ENCODE results near the gene KLF13. TPM values are rescaled to one million over a fixed set of nuclear protein-coding genes. Genes with fewer than 3 reads are reported as not detected.

The KLF13 gene
- total and polyA plus RNA-seq, 9 donors: 32.1 to 42.2 (median 35.6) TPM

GRCh38 chr15:31390029-31390428 lies 63.4 kb downstream of the KLF13 start:
- WGBS (ENCODE audit: insufficient coverage): 86% methylated on average over 2 of the region's 3 CpGs
- Histone ChIP-seq H3K27me3 (ENCODE audit: control insufficient read depth, insufficient read depth, low read length) (peaks cover 25% of the 10 kb centered on the region), H3K9me3 (replicated peaks; ENCODE audit: control insufficient read depth, low read depth, low read length) (peaks cover 11% of the 10 kb centered on the region), H3K4me1 (ENCODE audit: control insufficient read depth, insufficient read depth, low read length) (peaks cover 14% of the 10 kb centered on the region), H3K27ac (ENCODE audit: low read length) (no peak overlapping the region), H3K4me3 (ENCODE audit: low read length) (no peak overlapping the region), H3K36me3 (ENCODE audit: control insufficient read depth, insufficient read depth, low read length) (no peaks in the 10 kb centered on the region)
- DNase-seq: no peak

GRCh38 chr15:31390777-31391486 lies 64.3 kb downstream of the KLF13 start:
- 79% methylated on average over 3 of the region's 6 CpGs for WGBS (ENCODE audit: insufficient coverage)
- peaks cover 25% of the 10 kb centered on the region for H3K27me3 ChIP-seq (ENCODE audit: control insufficient read depth, insufficient read depth, low read length)
- no peaks in the 10 kb centered on the region for H3K36me3 ChIP-seq (ENCODE audit: control insufficient read depth, insufficient read depth, low read length)
- no peak for DNase-seq
- H3K4me3 ChIP-seq (ENCODE audit: low read length): no peak overlapping the region
- H3K27ac ChIP-seq (ENCODE audit: low read length): no peak overlapping the region
- peaks cover 14% of the 10 kb centered on the region for H3K4me1 ChIP-seq (ENCODE audit: control insufficient read depth, insufficient read depth, low read length)
- peaks cover 11% of the 10 kb centered on the region for H3K9me3 ChIP-seq (replicated peaks; ENCODE audit: control insufficient read depth, low read depth, low read length)

DNA sequence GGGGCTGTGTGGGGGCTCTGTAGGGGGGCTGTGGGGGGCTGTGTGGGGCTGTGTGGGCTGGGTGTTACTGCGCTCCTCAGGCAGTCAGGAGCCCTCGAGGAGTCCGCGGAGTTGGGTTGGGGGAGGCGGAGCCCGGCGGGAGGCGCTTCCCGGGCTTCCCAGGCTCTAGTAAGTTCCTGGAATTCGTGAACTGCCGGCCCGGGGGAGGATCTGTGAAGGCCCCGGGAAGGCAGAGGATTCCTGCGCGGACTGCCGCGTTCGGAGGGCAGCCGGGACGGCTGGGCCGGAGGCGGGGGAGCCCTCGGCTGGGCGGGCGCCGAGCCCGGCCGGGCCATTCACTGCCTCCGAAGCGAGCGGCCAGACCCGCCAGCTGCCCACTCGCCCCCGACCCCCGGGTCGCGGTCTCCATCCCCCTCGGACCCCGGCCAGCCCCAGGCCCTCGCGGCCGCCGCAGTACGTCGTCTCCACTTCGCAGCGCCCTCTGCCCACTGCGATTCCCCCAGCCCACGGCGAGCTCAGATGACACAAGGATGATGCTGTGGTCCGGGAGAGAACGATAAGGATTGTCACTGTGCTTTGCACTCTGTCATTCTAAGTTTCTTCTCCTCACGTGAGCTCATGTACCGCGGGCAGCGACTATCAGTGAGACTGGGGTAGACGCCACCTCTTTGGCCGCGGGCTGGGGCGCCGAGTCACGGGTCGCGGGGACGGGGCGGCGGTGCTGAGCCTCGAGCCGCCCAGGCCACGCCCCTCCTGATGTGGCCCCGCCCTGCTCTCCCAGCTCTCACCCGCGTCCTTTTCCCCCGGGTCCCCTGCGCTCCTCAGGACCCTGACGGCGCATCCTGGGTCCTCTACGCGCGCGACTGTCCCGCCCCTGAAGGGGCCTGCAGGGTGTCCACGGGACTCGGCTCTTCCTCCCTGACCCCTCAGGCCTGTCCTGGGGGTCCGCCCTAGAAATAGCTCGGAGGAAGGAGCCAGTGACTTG lies 65.3 kb downstream of the KLF13 start:
- Histone ChIP-seq H3K27me3 (ENCODE audit: control insufficient read depth, insufficient read depth, low read length) (peaks cover 25% of the 10 kb centered on the region), H3K36me3 (ENCODE audit: control insufficient read depth, insufficient read depth, low read length) (no peaks in the 10 kb centered on the region), H3K4me1 (ENCODE audit: control insufficient read depth, insufficient read depth, low read length) (peaks cover 14% of the 10 kb centered on the region), H3K9me3 (replicated peaks; ENCODE audit: control insufficient read depth, low read depth, low read length) (peaks cover 11% of the 10 kb centered on the region), H3K4me3 (ENCODE audit: low read length) (peak overlapping the region; percentile 46), H3K27ac (ENCODE audit: low read length) (peak overlapping the region; percentile 35)
- peak; percentile 83 for DNase-seq
- under 1% methylated on average over 67 of the region's 86 CpGs for whole genome bisulfite sequencing (ENCODE audit: insufficient coverage)

- peaks cover 25% of the 10 kb centered on the region for H3K27me3 ChIP-seq (ENCODE audit: control insufficient read depth, insufficient read depth, low read length)
- peak overlapping the region; percentile 46 for H3K4me3 ChIP-seq (ENCODE audit: low read length)
- peaks cover 11% of the 10 kb centered on the region for H3K9me3 ChIP-seq (replicated peaks; ENCODE audit: control insufficient read depth, low read depth, low read length)
- 3% methylated on average over 33 of the region's 43 CpGs for WGBS (ENCODE audit: insufficient coverage)
- no peak overlapping the region for H3K27ac ChIP-seq (ENCODE audit: low read length)
- H3K4me1 ChIP-seq (ENCODE audit: control insufficient read depth, insufficient read depth, low read length): peaks cover 17% of the 10 kb centered on the region
- no peaks in the 10 kb centered on the region for H3K36me3 ChIP-seq (ENCODE audit: control insufficient read depth, insufficient read depth, low read length)
- DNase-seq: no peak
Observed at GRCh38 chr15:31392761-31393401, 66.2 kb downstream of the KLF13 start.

DNA sequence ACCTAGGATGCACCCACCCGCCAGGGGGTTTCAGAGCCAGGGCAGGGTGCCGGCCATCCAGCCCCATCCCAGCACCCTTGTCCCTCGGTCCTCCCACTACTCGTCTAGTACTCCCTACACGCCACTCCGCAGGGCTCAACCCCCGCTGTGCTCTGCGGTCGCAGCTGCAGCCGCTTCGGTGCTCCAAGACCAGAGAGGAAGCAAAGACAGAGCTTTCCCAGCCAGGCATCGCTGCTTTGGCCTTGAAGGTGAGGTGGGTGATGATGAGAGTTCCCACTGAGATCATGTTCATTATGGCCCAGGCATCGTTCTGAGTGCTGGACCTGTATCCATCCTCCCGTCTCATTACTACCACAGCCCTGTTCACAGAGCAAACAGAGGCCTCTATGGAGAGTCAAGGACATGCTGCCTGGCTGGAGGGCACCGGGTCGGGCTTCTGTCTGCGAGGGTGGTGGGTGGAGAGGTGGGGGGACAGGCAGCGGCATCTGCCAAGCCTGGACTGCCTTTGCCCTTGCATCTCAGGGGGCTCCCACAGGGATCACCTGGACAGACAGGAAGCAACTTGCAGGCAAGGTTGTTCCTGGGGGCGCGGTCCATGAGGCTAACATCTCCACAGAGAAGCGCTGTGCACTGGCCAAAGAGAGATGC lies 66.9 kb downstream of the KLF13 start:
- WGBS (ENCODE audit: insufficient coverage): 40% methylated on average over 7 of the region's 21 CpGs
- no peak overlapping the region for H3K27ac ChIP-seq (ENCODE audit: low read length)

DNA sequence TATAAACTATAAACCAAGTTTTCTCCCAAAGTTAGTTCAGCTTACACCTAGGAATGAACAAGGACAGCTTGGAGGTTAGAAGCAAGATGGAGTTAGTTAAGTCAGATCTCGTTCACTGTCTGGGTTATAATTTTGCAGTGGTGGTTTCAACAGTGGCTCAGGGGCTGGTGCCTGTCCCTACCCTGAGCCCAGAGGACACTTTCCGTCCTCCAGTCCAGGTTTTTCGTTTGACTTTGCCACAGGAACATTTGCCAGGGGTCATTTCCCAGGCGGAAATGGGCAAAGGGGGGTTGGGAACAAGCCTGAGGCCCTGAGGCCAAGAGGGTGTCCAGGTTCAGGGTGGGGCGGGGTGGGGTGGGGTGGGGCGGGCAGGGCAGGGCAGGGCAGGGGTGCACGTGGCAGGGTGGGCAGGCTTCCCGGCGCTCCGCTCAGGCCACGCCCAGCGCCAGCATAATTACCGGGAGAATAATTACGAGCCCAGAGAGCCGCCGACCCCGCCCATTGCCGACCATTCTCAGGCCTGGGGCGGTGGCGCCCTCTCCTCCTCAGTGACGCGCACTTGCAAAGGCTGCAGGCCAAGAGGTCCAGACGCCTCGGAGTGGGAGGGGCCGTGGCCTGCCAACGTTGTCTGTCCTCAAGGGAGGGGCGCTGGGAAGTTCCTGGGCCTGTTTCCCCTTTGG lies 70.4 kb downstream of the KLF13 start:
- peak overlapping the region; percentile 8 for H3K4me3 ChIP-seq (ENCODE audit: low read length)
- no peaks in the 10 kb centered on the region for H3K36me3 ChIP-seq (ENCODE audit: control insufficient read depth, insufficient read depth, low read length)
- H3K9me3 ChIP-seq (replicated peaks; ENCODE audit: control insufficient read depth, low read depth, low read length): no peaks in the 10 kb centered on the region
- peaks cover 26% of the 10 kb centered on the region for H3K4me1 ChIP-seq (ENCODE audit: control insufficient read depth, insufficient read depth, low read length)
- H3K27ac ChIP-seq (ENCODE audit: low read length): no peak overlapping the region
- DNase-seq: peak; percentile 72
- H3K27me3 ChIP-seq (ENCODE audit: control insufficient read depth, insufficient read depth, low read length): peaks cover 21% of the 10 kb centered on the region
- WGBS (ENCODE audit: insufficient coverage): 2% methylated on average over 21 of the region's 27 CpGs

More for the DNA sequence above, 66.9 kb downstream of the KLF13 start:
- H3K4me3 ChIP-seq (ENCODE audit: low read length): no peak overlapping the region
- H3K4me1 ChIP-seq (ENCODE audit: control insufficient read depth, insufficient read depth, low read length): peaks cover 23% of the 10 kb centered on the region
- peaks cover 11% of the 10 kb centered on the region for H3K9me3 ChIP-seq (replicated peaks; ENCODE audit: control insufficient read depth, low read depth, low read length)
- no peak for DNase-seq
- H3K36me3 ChIP-seq (ENCODE audit: control insufficient read depth, insufficient read depth, low read length): no peaks in the 10 kb centered on the region
- peaks cover 25% of the 10 kb centered on the region for H3K27me3 ChIP-seq (ENCODE audit: control insufficient read depth, insufficient read depth, low read length)

DNA sequence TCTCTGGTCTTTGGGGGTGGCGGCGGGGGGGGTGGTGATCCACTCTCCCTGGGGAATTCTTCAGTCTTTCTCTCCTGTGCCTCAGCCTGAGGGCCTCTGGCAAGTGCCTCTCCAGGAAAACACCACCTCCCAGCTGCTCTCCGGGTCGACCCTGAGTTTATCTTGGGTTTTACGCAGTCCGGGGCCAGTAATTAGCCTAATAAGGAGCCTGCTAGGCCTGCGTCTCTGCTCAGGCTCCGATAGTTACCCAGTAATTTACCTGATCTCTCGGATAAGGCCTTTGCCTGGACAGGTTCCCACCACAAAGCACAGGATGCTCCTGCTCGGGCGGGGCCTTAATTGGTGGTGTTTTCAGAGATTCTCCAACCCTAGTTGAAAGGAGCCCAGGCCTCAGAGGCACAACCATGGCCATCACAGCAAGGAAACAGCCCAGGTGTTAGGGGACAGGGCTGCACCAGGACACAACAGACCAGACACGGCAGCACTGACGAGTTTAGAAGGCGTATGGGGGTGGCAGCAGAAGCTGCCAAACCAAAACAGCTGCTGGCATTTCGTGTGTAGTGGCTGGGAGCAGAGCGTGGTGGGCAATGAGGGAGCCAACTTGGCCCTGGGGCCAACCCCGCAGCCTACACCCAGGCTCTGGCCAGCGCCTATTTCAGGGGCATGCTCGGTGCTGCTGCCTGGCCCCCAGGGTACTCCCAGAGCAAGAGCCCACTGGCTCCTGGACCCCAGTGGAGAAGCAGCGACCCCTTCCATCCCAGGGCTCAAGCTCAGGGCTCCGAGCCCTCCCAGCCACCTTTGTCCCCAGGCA lies 71.4 kb downstream of the KLF13 start:
- 62% methylated on average over 16 of the region's 21 CpGs for WGBS (ENCODE audit: insufficient coverage)
- Histone ChIP-seq H3K27ac (ENCODE audit: low read length) (no peak overlapping the region), H3K4me1 (ENCODE audit: control insufficient read depth, insufficient read depth, low read length) (peaks cover 22% of the 10 kb centered on the region), H3K9me3 (replicated peaks; ENCODE audit: control insufficient read depth, low read depth, low read length) (no peaks in the 10 kb centered on the region), H3K4me3 (ENCODE audit: low read length) (no peak overlapping the region), H3K27me3 (ENCODE audit: control insufficient read depth, insufficient read depth, low read length) (peaks cover 11% of the 10 kb centered on the region), H3K36me3 (ENCODE audit: control insufficient read depth, insufficient read depth, low read length) (no peaks in the 10 kb centered on the region)
- DNase-seq: peak; percentile 57

- Histone ChIP-seq H3K4me1 (ENCODE audit: control insufficient read depth, insufficient read depth, low read length) (peaks cover 21% of the 10 kb centered on the region), H3K36me3 (ENCODE audit: control insufficient read depth, insufficient read depth, low read length) (no peaks in the 10 kb centered on the region), H3K4me3 (ENCODE audit: low read length) (no peak overlapping the region), H3K9me3 (replicated peaks; ENCODE audit: control insufficient read depth, low read depth, low read length) (no peaks in the 10 kb centered on the region), H3K27ac (ENCODE audit: low read length) (no peak overlapping the region), H3K27me3 (ENCODE audit: control insufficient read depth, insufficient read depth, low read length) (peaks cover 5% of the 10 kb centered on the region)
- WGBS (ENCODE audit: insufficient coverage): 80% methylated on average over 9 of the region's 10 CpGs
- no peak for DNase-seq
Observed at GRCh38 chr15:31398677-31399301, 72.2 kb downstream of the KLF13 start.
